ENCODE data around the gene STAG2.

- TF ChIP-seq CTCF (IDR thresholded peaks at IDR 0.05) (peak in 1 of 3 experiments; percentile 26), POLR2A (IDR thresholded peaks at IDR 0.05) (no peak)
Observed at GRCh38 chrX:124098089-124098488, 136.6 kb downstream of the STAG2 start.
